UCSD-AML1 (cell line): ENCODE data around the gene SCN10A.

ENCODE experiments used
- DNase-seq: peaks from one replicate; lab custom pipeline; 2025; ENCODE audit not compliant: unreplicated experiment; lab: John Stamatoyannopoulos, UW

Gene SCN10A

DNA sequence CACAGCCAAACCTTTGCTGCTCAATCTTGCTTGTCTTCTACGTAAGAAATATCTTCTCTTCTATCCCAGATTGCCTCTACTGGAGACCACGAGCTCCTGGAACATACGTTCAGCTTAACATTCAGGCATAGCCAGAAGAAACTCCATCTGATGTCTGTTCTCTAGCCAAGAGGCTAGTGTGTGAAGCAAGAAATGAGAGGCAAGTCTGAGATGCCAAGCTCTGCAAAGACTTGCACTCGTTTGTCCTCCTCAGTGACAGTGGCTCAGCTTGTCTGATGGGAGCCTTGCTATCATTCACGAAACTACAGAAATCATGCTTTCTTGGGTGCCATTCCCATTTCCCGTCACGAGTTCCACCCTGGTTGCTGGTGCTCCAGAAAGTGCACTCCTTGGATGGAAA, at the start of gene SCN10A:
Gene SCN10A (minus strand): TSS at position 192 of the 400 bp plus-strand sequence. CDS start 22,207 bp downstream, outside the sequence.
- no peak for DNase-seq

DNA sequence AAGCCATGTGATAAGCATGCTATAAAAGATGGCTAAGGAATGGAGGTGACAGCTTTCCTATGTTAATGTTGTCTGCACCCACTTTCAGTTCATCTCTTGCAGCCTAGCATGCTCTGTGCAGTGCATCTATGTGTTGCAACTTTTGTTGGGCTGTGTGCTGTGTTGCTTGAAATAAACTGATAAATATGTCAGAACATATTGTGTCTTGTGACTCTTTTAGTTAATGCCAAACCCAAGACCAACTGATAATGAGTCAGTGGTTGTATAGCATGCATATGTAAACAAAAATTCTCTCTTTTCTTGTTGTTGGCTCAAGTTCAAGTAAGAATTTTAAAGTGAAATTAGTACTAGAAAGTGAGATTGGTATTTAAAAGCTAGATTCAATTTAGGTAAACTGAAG, 37.0 kb upstream of the SCN10A start:
- no peak for DNase-seq

DNA sequence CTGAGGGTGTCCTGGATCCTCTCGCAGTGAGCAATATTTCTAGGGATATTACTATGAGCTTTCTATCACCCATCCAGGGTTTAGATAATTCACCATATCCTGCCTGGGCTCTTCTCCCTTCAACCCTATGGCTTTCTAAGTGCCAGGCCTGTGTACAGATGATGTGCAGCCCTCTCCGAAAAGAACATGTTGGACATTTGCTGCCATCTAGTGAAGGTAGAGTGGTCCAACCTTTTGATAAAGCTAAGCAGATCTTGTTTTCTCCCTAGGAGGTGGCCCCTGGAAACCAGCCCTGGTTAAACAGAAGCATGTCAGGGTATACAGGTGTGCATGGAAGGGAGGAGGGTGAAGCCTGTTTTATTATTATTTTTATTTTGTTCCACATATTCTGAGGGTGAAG, 27.9 kb upstream of the SCN10A start:
- DNase-seq: no peak

DNA sequence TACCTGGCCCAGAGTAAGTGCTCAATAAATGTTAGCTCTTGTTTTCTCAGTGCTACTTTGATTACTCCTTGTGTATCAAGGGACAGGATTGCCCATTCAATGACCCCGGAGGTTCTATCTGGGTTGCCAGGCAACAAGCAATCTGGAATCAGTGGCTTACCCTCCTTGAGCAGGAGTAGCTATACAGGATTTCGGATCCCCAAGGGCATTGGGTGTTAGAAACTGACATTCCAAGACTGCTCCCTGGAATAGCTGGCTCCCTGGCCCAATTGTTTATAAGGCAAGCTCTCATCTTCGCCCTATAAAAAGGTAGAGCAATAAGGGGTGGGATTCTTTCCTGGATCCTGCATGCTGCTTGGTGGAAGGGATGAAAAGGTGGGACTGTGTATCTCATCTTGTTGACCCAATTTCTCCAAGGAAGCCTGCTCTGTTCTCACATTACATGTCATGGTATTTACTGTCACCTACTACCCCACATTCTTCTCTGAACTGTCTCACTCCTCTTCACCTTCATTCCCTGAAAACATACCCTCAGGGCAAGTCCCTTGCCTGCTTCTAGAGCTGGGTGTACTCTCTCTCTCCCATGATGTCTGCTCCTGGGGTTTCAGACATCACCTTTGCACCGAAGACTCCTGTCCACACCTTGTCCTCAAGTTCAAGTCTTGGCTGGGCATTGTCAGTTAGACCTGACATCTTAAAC, 26.4 kb upstream of the SCN10A start:
- DNase-seq: no peak

DNA sequence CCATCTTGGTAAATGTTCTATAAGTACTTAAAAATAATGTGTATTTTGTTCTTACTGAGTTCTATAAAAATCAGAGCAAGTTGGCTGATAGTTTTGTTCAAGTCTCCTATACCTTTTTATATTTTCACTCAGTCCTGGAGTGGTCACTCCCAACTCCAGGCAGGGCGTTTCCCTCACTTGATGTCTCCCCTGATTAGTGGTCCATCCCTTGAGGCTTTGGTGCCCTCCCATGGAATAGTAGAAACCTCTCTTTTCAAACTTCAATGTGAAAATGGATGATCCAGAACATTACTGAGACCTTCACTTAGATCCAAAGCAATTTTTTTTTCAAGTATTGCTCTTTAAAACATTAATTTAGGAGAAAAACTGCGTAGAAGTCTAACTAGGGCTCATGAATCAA, 25.0 kb upstream of the SCN10A start:
- DNase-seq: no peak

DNA sequence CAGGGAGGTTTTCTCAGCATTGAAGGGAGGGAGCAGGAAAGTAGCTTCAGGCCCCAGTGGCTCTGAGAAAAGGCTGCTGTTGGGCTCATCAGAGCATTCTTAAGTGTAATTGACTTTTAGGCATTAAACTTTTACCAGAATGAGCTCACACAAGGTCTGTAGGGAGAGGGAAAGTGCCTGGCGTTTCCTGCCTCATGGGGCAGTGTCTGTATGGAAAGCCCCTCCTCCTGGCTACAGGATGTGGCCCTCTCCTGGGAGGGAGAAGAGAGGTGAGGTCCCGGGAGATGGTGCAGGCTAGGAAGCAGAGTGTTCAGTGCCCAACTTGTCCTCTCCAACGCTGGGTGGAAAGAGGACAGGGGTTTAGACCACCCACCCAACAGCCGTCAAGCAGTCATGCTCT, 21.3 kb upstream of the SCN10A start:
- no peak for DNase-seq

DNA sequence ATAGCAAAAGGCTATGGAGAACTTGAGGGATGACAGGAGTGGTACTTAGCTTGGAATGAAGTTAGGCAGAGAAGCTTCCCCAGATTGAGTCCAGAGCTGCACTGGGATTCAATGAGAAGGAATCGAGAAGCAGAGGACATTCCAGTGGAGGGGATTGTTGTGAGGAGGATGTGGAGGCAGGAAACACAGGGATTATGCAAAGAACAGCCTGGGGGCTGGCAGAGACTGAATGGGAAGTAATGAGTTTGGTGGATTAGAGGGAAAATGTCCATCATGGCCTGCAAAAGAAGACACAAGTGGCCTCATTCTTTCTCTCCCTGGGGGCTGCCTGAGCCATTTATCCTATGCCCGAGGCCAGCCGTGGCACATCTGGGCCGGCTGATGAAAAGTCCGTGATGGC, 20.5 kb upstream of the SCN10A start:
- DNase-seq: no peak

DNA sequence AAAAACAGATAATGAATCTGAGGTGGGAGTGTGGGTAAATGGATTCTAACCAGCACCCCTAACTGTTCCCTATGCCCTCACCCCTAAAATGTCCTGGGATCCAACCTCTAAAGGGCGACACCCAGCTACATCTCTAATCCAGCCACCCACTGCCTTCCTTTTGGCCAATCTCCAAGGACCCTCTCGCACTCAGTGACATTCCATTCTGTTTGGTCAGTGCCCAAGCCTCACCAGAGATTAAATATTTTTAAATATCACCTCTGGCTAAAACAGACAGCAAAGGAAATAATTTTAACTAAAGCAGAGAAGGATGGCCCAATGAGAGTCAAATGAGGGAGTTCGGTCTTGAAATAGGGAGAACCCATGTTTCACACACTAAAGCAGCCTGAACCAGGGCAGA, 19.9 kb upstream of the SCN10A start:
- DNase-seq: no peak

DNA sequence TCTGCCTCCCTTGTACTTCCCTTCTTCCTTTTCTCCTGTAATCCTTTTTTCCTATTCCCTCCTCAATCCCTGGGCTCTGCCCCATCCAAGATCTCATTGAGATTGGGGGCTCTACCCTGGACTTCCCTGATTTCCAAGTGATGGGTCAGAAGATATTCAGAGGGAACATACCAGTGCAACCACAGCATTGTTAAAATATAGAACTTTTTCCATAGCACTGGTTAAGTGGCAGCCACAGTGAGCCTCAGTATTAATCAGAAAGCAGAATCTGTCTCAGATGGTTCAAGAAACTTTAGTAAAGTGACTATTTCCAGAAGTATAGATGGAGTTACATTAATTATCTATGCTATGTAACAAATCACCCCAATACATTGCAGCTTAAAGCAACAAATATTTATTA, 18.7 kb upstream of the SCN10A start:
- no peak for DNase-seq

DNA sequence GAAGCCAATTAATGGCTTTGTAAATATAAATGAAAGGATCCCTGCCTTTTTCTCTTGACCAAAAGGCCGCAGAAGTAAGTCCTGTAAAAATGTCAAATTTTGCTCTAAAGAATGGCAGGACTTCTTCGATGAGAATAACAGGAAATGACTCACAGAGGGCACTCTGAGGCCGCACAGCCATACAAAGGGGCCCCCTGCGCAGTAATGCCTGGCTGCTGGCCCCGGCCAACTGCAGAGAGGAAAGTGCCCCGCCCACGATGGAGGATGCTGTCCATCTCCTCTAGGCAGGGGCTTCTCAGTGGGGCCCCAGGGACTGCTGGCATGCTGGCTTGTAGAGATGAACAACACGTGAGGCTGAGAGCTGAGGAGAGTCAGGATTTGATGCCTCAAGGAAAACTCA, 18.1 kb upstream of the SCN10A start:
- DNase-seq: peak; percentile 78

DNA sequence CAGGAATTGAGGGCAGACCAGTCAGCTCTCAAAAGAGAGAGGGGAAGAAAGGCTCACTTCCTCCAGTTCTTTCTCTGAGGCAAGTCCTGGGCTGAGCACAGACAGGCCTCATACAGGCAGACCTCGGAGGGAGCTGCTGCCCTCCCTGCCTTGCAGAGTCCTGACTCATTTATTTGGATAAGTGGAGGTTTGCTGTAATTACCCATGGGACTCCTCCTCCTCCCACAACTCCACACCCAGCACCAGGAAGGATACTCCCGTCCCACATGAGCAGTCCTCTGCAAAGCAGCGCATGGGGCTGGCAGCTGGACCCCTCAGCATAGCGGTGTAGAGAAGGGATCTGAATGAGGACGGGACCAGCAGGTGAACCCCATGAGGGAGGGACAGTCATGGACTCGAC, 13.4 kb upstream of the SCN10A start:
- peak; percentile 42 for DNase-seq

DNA sequence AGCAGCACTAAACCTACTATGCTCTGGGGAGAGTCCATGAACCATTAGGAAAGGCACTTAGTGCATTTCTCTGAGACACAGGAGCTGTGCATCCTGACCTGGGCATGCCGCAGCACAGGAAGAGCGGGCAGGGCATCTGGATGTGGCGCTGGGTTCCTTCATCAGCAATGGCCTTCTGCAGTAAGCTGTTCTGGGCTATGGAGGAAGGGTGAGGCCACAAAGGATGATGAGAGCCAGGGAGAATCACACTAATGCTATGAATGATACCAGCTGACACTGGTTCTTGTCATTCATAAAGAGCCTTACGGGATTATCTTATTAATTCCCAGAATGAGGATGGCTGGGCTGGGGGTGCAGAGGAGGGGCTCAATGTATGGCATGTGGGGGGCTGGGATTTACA, 12.7 kb upstream of the SCN10A start:
- DNase-seq: no peak

DNA sequence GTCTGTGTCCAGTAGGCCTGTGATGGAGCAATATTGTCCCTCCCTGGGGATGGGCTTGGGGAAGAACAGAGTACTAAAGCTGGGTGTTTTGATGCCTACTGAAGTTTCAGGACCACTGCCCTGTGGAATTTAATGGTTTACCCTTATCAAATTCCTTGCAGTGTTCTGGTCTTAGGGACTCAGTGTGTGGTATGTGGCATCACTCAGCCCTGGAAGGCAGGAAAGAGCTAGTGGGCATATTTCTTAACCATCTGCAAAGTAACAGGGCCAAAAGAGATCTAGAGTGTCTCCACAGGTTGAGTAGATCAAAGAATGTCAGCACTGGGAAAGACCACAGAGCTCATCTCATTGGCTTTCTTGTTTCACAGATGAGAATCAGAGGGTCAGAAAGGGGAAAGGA, 11.8 kb upstream of the SCN10A start:
- no peak for DNase-seq

DNA sequence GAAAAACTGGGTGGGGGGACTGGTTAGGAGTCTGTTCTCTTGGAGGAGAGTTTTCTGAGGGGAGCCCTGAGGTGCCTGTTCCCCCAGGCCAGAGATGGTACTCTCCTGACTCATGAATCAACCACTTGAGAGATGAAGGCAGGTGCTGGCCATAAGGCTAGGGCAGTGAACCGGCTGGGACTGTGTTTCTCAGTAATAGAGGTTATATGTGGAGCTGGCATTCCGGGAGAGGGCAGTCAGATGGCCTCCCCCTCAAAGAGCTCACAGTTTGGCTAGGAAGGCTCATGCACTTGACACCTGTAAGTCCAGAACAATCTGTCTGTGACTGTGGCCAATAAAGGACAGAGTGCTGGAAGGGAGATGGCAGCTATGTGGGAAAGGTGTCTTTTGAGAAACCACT, 10.0 kb upstream of the SCN10A start:
- DNase-seq: no peak

DNA sequence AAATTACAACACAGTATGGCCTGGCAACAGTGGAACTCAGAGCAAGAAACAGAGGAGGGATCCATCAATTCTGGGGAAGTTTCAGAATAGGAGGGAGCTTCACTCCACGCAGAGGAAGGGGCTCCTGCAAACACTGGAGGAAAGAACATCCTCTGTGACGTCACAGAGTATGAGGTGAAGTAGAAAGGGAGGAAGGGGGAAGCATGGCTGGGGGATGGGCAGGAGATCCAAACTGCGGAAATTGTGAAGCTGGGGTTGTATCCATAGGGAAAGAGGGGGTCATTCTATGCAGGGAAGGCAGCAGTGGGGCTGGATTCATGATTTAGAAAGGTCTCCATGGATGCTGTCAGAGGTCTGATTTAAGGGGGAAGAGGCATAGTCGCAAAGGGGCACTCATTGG, 8.3 kb upstream of the SCN10A start:
- no peak for DNase-seq

DNA sequence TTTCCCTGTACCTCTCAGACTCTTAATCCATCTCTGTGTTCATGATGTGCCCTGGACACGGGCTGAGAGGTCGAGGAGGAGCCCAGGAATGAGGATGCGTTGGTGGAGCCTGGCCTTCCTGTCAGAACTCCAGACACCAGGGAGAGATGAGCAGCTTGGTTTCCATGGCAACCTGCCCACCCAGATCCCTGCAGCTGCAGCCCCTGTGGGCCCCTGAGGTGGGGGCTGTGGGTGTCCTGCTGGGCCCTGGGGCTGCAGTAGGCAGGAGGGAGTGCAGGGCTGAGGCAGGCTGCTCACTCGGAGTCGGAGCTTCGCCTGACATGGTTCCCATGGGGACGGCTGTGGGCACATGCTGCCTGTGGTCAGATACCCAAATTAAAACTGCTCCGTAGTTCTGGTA, 7.7 kb upstream of the SCN10A start:
- DNase-seq: no peak

DNA sequence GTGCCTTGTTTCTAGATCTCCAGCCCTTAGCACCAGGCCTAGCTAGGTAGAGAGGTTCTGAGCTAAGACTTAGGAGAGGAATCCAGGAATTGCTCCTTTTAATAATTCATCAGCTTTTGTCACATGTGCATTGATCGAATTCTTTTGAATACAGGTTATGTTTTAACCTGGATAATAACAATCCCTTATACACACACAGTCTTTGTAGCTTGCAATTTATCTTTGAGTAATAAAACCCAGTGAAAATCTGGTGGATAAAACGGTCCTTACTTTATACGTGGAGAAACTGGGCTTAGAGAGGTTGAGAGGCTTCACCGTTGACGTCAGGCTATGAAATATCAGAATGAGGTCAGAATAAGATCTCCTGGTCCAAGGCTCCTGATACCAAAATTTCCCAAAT, 7.2 kb upstream of the SCN10A start:
- no peak for DNase-seq

DNA sequence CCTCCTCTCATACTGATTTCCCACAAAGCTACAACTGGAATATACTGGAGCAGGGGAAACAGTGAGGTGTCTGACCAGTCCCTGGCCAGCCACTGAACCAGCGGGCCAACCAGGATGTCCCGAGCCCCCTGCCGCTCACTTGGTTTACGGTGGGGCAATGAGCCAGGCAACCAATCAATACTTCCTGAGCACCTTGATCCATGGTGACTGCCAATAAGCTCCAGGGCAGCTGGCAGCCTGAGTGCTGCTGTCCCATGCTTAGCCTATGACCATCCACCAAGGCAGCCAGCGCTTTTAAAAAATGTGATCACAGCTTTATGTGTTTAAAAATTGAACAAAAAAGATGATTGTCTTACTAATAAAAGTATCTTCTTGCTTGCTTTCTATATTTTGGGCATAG, 4.2 kb downstream of the SCN10A start:
- DNase-seq: no peak

DNA sequence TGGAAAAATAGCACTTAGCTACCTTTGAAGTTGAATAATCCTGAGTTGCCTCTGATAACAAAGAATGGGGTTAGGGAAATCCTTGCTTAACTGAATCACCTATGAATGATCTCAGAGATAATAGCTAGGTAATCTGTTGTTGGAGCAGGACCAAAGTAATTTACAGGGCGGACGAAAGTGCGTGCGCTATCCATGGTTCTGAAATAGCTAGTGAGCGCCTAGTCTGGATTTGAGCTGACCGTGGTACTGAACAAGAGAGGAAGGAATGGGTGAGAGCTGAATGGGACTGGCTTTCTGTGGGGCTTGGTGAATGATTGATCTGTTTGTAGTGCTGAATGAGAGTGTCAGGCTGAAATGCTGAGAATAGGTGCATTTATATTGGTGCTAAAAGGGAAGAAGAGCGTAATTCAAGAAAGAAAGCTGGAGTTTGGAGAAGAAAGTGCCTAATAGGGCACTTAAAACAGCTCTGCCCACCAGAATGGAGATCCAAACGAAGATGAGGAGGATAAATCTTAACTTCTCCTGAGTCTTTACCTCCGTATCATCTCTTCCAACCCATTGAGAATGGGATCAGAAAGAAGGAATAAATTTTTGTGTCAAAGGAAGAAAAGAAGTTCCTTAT, 10.1 kb downstream of the SCN10A start:
- DNase-seq: peak; percentile 52

DNA sequence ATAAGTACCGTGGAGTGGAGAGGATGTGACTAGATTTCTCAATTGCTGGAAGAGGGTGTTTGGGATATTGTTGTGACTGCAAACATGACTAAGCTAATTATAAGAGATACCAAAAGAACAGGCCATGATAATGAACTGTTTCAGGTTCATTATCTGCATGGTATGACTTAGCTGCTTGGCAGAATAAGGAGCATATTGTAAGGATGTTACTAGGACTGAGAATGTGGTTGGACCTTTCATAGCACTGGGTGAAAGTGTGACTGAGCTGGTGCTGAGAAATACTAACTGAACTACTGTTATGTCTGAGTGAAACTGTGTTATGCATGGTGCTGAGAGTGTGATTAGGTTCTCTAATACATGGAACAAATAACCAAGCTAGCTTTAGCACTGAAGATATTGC, 11.0 kb downstream of the SCN10A start:
- no peak for DNase-seq

DNA sequence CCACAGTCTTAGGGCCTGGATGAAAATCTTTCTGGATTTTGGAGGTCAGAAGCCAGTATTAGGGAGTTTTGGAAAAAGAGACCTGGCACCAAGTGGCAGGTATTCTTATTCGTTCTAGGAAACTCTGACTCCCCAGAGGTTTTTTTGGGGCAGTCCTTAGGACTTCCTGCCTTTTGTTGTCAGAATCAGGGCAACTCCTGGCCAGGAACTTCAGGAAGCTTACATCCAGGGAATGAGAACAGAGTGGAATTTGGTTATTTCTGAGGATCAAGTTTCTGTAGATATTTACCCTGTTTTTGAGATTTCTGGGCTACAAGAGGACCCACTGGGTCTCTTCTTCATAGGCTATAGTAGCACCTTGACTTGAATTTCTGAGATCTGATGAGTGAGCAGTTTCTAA, 15.5 kb downstream of the SCN10A start:
- no peak for DNase-seq

DNA sequence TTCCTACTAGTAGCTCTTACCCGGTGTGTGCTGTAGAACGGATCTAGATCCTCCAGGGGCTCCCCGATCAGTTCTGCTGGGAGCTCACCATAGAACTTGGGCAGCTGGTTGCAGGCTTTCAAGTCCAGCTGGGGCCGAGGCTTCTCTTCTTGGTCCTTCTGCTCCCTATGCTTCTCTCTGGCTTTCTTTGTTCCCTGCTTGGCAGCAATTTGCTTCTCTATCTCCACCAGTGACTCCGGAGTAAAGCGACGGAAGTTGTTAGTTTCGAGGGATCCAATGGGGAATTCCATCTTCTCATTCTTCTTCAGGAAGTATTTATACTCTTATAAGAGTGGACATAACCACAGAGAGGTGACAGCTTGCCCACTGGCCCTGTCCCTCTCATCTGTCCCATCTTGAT, 22.3 kb downstream of the SCN10A start:
- no peak for DNase-seq

DNA sequence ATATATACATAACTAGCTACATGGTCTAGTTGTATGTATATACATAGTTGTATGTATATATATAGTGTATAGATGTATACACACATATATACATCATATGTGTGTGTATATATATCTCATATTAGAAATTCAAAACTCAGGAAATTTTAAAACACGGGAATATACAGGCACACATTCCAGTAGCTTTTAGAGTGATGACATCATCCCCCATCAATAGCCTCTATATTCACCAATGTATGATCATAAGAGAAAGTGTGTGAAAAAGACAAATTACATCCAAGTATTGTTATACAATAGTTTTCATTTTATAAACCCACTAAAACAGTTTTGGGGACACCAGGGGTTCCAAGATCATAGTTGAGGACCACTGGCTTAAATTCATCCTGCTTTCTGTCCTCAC, 23.0 kb downstream of the SCN10A start:
- no peak for DNase-seq
